ENCODE data around the gene TSFM. TPM values are rescaled to one million over a fixed set of nuclear protein-coding genes. Genes with fewer than 3 reads are reported as not detected.
A peak's percentile ranks its signal among the peaks of the same experiment; 100 is the strongest.

The TSFM gene
- total RNA-seq, 1 donor from 2014 or later, result 53.7 TPM

- H3K4me1 ChIP-seq, result peaks cover 71% of the 10 kb centered on the region
- peak; percentile 30 for TF ChIP-seq CTCF (IDR thresholded peaks at IDR 0.05; ENCODE audit: borderline replicate concordance)
- peak within 1 kb of the TSS; percentile 100 for H3K27ac ChIP-seq (replicated peaks)
- no peaks in the 10 kb centered on the region for H3K9me3 ChIP-seq (replicated peaks)
- peaks cover 8% of the 10 kb centered on the region for H3K36me3 ChIP-seq
- intact Hi-C loops (cut with micrococcal nuclease), result no loop called here
- H3K27me3 ChIP-seq (ENCODE audit: low read depth), result no peaks in the 10 kb centered on the region
- peak within 1 kb of the TSS; percentile 95 for H3K4me3 ChIP-seq
- peak; percentile 100 for DNase-seq
These were observed 64.2 kb downstream of the TSFM start, which contains the start of gene CTDSP2 for GRCh38 chr12:57846577-57847319. Gene CTDSP2, minus strand, starts transcription at chr12:57846729. Its CDS starts 294 bp downstream, at chr12:57846435.

Small RNA genes lying within 50 kb of the gene (microRNA-seq; reads per million reads assigned to microRNA genes)
- 1,320 reads per million, percentile 87 among the genes with 10 or more reads in this experiment for gene MIR26A2
- gene MIR6759, result not detected

Other genes with a start within 250 kb of the TSFM start
- 87.8 TPM for gene DCTN2, start 235.6 kb upstream of the TSFM start, total RNA-seq
- gene KIF5A, start 232.7 kb upstream of the TSFM start, total RNA-seq, result 0.08 TPM
- 12.3 TPM for gene PIP4K2C, start 191.6 kb upstream of the TSFM start, total RNA-seq
- 22.3 TPM for gene DTX3, start 178.0 kb upstream of the TSFM start, total RNA-seq
- 9.7 TPM for gene ARHGEF25, start 171.4 kb upstream of the TSFM start, total RNA-seq
- gene B4GALNT1, start 149.6 kb upstream of the TSFM start, total RNA-seq, result 4.7 TPM
- 112 TPM for gene OS9, start 88.7 kb upstream of the TSFM start, total RNA-seq
- gene AGAP2, start 44.0 kb upstream of the TSFM start, total RNA-seq, result 6.5 TPM
- gene TSPAN31, start 37.7 kb upstream of the TSFM start, total RNA-seq, result 27.2 TPM
- gene CDK4, start 30.5 kb upstream of the TSFM start, total RNA-seq, result 41.3 TPM
- 13.8 TPM for gene MARCHF9, start 27.7 kb upstream of the TSFM start, total RNA-seq
- gene CYP27B1, start 15.7 kb upstream of the TSFM start, total RNA-seq, result not detected
- 6.8 TPM for gene METTL1, start 10.7 kb upstream of the TSFM start, total RNA-seq
- 0.99 TPM for gene EEF1AKMT3, start 10.2 kb upstream of the TSFM start, total RNA-seq
- gene AVIL, start 35.9 kb downstream of the TSFM start, total RNA-seq, result 2.1 TPM
- 82.6 TPM for gene CTDSP2, start 63.9 kb downstream of the TSFM start, total RNA-seq
- 7.4 TPM for gene ATP23, start 158.8 kb downstream of the TSFM start, total RNA-seq